AG10803 (cell line): ENCODE measurements around the gene HEXIM1.

Experiments used
- DNase-seq: peaks from one replicate; pipeline ENCODE4 v3.0.0; 2010; ENCODE audit warnings: low read depth
- H3K4me3 ChIP-seq: 2 replicates; pipeline ENCODE4 v1.5.1; 2011; ENCODE audit warnings: mild to moderate bottlenecking, low read length, control low read depth
- CTCF ChIP-seq: conservative IDR thresholded peaks from 2 replicates; pipeline ENCODE4 v1.5.1; 2011; ENCODE audit warnings: mild to moderate bottlenecking, low read length, control low read depth, inconsistent platforms

Gene HEXIM1

GRCh38 chr17:45170280-45170930 is 22.1 kb downstream of the HEXIM1 start:
- TF ChIP-seq CTCF: no peak
- peak overlapping the region; percentile 65 for H3K4me3 ChIP-seq
- DNase-seq: no peak

GRCh38 chr17:45170931-45171337 is 22.7 kb downstream of the HEXIM1 start:
- peak; percentile 94 for DNase-seq
- TF ChIP-seq CTCF: no peak
- peak overlapping the region; percentile 65 for H3K4me3 ChIP-seq

GRCh38 chr17:45171338-45172231 is 23.3 kb downstream of the HEXIM1 start:
- TF ChIP-seq CTCF: no peak
- DNase-seq: peak; percentile 83
- peak overlapping the region; percentile 65 for H3K4me3 ChIP-seq

GRCh38 chr17:45172232-45172540 is 23.9 kb downstream of the HEXIM1 start:
- TF ChIP-seq CTCF: no peak

GRCh38 chr17:45172541-45173286 is 24.4 kb downstream of the HEXIM1 start:
- DNase-seq: peak; percentile 87
- TF ChIP-seq CTCF: peak; percentile 30
- peak overlapping the region; percentile 65 for H3K4me3 ChIP-seq

More at GRCh38 chr17:45172232-45172540, 23.9 kb downstream of the HEXIM1 start:
- peak overlapping the region; percentile 65 for H3K4me3 ChIP-seq
- no peak for DNase-seq

- H3K4me3 ChIP-seq: no peak overlapping the region
- no peak for TF ChIP-seq CTCF
- DNase-seq: no peak
Observed at GRCh38 chr17:45175759-45176115, 27.5 kb downstream of the HEXIM1 start.
